GM18526 (cell line): Measurements from ENCODE around the gene PCNA.

Experiments used
- POLR2A ChIP-seq: IDR thresholded peaks from 3 replicates; pipeline ENCODE4 v1.6.1; 2011; ENCODE audit not compliant: insufficient read length; ENCODE audit errors: extremely low read depth

Gene PCNA

DNA sequence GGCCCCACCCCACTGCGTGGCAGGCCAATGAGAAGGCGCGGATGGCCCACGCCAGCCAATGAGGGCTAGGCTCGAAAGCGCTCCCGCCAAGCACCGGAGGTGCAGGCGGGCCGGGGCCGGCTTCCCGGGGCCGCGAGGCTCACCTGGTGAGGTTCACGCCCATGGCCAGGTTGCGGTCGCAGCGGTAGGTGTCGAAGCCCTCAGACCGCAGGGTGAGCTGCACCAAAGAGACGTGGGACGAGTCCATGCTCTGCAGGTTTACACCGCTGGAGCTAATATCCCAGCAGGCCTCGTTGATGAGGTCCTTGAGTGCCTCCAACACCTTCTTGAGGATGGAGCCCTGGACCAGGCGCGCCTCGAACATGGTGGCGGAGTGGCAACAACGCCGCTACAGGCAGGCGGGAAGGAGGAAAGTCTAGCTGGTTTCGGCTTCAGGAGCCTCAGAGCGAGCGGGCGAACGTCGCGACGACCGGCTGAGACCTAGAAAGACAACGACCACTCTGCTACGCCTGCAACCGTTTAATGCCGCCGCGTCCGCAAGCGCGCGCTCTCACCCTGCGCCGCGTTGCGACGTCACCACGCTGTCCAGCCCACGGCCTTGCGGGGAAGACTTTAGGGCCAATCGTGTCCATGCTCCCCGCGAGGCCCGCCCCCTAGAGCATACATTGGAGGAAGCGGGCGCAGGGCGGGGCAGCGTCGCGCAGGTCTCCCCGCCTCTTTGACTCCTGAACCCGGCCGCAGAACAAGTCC lies at the start of gene PCNA:
TSS of gene PCNA (minus strand) at position 524 of the 750 bp plus-strand sequence. CDS start at position 364, 160 bp downstream.
- TF ChIP-seq POLR2A, result peak; percentile 98

DNA sequence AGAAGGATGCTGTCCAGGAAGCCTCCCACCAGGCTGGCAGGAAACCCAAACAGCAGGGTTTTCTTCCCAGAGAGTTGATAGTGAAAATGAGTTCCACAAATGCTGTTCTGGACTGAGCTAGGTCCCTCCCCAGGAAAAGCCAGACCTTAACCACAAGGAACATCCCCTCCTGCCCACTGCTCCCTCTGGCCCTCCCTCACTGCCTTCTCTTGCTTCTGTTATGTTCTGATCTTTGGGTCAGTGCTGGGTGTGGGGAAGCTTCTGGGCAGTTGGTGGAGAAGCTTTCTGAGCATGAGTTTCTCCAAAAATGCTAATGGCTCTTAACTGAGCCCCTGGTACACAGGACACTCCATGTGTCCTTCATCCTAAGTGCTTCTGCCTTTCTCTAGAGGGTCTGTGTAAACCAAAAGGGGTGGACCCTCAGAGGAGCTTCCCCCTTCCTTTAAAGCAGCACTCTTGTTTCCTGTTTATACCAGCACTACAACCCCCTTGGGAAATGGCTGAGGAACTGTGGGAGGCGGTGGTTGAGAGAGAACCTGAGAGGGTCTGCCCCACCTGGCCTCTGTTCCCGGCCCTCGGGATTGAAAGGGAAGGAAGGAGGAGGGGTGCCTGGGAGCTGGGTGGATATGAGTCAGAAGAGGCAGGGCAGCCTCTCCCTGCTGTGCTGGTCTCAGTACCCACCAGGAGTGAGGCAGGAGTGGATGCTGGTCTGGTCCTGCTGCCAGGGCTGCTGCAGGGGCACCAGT lies 49.1 kb upstream of the PCNA start:
- TF ChIP-seq POLR2A, result no peak

DNA sequence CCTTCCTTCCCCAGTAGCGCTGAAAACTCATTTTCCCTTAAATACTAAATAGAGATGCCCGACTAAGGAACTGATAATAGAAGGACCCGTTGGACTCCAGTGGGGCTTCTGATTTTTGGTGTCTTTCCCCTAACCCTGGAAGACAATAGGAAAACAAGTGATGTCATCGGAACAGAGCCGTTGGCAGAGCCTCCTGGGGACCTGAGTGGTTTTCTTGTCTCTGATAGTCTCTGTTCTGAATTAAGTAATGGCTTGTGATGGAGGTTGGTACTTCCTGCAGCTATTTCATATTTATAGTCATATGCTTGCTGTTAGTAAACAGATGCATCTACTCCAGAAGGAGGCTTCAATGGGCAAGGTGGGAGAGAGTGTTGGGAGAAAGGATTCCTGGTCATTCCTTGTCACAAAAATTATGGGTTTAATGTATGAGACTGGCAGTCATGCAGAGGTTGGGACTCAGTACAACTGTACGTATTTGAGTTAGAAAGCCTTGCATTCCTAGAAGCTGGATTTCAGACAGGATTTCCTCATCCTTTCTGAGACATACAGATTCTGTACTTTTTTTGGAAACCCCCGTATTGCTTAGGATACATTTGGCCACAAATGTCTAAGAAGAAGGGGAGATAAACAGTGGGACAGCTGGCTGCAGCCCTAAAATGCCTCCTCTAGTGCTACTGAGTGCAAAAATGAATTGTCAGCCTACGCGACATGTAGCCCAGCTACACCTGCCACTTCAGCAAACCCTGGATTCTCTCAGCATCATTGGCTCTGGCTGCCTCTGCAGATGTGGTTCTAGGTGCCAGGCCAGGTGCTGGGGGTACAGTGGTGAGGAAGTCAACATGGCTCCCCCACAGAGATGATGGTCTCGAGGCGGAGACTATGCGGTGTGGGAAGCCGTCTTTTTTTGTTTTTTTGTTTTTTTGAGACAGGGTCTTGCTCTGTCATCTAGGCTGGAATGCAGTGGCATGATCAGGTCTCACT lies 45.2 kb upstream of the PCNA start:
- TF ChIP-seq POLR2A, result no peak

DNA sequence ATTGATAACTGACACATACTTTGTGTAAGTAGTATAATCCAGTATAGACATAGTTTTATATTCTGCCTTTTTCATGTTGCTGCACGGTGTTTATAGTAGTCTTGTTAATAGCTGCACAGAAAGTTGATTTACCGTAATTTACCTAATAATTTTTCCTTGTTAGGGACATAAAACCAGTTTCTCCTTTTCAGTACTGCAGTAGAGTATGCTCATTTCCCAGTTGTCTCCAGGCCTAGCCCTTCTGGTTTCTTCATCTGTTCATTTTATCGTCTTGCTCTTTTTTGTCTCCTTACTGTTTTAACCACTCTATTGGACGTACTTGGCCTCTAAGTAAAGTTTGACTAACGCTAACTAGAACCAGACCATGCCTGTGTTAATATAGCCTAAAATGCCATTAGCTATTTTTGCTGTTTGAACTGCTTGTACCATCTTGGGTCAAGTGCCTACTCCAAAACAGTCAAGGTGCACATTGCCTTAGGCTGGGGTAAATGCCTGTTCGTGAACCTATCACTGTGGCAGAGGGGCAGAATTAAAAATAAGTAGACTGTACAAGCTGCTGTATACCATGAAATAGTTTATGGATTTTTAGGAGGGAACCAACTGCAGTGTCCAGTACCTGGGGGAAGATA lies 41.9 kb upstream of the PCNA start:
- no peak for TF ChIP-seq POLR2A

DNA sequence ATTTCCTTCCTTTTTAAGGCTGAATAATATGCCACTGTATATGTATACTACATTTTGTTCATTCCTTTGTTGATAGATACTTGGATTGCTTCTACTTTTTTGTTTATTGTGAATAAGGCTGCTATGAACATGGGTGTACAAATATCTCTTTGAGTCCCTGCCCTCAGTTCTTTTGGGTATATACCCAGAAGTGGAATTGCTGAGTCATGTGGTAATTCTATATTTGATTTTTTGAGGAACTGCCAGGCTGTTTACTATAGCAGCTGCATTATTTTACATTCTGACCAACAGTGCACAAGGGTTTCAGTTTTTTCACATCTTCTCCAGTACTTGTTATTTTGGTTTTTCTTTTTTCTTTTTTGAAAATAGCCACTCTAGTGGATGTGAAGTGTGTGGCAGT lies 41.1 kb upstream of the PCNA start:
- TF ChIP-seq POLR2A, result no peak

DNA sequence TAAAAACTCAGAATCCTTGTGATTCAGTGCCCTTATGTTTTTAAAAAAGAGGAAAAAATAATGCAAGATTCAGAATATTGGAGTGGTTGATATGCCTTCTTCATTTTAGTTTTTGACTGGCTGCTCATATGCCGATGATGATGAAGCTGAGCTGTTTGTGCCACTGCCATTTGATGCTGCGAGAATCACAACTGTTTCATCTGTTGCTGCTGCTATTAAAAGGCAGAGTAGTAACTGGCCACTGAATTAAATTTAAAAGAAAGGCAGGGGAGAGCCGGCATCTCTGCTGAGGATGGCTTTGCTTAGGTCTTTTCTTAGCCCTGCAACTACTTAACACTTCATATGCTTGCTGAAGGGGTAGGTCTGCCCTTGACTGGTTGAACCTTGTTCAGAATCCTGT lies 40.2 kb upstream of the PCNA start:
- no peak for TF ChIP-seq POLR2A

DNA sequence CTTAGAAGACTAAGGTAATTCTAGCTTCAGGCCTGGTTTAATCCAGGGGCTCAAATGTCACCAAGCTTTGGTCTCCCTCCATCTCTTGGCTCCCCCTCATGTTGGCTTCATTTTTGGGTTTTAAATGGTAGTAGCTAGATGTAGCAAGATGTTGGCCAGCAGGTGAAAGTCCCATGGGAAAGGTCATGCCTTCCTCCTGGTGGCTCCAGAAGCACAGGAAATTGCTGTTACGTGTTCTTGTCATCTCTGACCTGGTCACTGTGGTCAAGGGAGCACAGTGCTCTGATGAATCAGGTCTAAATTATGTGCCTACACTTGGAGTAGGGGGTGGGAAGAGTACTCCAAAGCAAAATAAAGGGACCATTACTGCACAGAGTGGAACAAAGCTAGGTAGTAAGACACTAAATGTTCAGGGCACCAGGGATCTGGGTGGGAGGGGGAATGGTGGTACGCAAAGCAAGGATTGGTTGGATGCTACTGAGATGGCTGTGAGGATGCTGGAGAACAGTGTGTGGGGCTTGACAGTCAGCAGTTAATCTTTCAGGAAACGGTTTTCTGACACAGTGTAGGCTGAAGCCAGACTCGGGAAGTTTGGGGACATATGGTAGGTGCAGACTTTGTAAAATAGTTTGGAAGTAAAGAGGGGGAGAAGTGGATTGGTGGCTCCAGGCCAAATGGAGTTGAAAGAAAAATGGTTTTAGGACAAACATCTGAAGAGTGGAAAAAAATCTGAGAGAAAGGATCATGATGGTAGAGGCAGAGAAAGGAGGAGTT lies 37.1 kb upstream of the PCNA start:
- no peak for TF ChIP-seq POLR2A

DNA sequence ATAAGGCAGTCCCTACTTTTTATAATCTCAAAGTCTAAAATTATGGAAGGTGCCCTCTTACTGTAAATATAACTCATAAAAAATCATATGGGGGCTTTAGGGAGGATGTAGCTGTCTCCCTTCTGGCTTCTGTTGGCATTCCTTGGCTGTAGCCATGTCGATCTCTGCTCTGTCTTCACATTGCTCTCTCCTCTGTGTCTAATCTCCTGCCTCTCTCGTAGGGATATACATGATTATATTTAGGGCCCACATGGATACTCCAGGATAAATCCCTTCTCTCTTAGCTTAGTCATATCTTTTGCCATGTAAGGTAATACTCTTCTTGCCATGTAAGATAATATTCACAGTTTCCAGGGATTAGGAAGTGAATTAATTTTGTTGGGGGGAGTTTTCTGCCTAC lies 35.6 kb upstream of the PCNA start:
- TF ChIP-seq POLR2A, result no peak

DNA sequence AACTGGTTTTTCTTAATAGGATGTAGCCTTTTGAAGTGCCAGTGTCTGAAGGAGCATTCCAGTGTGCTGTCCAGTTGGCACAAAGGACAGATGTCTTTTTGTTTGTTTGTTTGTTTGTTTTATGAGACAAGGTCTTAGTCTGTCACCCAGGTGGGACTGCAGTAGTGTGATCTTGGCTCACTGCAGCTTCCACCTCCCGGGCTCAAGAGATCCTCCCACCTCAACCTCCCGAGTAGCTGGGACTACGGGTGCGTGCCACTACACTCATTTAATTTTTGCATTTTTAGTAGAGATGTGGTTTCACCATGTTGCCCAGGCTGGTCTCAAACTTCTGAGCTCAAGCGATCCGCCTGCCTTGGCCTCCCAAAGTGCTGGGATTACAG lies 34.8 kb upstream of the PCNA start:
- TF ChIP-seq POLR2A, result no peak

DNA sequence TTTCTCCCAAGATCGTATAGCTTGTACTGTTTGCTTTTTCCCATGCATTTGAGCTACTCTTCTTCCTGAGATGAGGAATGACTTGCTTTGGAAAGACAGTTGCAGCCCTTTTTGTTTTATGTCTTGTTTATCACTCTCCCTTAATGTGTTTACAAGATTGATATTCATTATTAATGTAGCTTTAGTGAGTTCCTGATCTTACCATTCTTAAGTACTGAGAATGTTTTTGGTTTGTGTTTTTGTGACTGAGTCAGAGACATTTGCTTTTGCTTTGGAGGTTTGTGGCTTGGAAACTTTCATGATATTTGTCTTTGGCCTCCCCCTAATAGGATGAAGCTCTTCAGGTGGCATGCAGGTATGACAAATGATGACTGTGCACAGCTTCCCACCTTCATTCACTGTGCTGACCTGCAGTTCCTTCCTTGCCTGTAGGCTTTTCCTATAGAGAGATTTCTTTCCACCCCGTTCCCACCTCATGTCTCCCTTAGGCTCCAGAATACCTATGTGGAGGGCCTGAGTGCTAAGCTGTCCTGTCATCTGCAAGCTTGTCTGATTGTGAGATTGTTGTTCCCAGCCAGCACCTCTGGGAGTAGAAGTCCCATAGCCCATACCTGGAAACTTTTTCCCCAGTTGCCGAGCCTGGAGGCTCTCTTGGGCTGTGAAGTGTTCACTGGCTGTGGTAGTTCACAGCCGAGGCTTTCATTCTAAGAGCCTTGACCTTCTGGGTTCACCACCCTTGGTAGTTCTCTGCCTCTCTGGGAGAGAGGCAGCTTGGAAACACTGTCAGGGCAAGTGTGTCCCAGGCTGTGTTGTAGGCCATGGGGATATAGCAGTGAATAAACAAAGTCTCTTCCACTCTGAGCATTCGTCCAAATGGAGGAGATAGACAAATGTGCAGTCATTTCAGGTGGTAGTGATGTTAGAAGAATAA lies 34.1 kb upstream of the PCNA start:
- TF ChIP-seq POLR2A, result no peak

DNA sequence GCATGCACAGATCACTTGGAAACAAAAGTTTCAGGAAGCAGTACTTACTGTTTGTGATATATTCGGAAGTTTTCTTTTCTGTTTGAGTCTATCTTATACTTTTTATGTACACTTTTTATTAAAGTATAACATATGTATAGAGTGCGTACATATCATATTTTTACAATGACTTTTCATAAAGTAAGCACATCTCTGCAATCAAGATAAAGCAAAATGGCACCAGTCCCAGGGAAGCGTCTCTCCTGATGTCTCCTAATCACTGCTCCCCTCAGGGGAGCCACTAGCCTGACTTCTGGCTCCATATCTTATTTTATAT lies 33.4 kb upstream of the PCNA start:
- TF ChIP-seq POLR2A, result no peak

DNA sequence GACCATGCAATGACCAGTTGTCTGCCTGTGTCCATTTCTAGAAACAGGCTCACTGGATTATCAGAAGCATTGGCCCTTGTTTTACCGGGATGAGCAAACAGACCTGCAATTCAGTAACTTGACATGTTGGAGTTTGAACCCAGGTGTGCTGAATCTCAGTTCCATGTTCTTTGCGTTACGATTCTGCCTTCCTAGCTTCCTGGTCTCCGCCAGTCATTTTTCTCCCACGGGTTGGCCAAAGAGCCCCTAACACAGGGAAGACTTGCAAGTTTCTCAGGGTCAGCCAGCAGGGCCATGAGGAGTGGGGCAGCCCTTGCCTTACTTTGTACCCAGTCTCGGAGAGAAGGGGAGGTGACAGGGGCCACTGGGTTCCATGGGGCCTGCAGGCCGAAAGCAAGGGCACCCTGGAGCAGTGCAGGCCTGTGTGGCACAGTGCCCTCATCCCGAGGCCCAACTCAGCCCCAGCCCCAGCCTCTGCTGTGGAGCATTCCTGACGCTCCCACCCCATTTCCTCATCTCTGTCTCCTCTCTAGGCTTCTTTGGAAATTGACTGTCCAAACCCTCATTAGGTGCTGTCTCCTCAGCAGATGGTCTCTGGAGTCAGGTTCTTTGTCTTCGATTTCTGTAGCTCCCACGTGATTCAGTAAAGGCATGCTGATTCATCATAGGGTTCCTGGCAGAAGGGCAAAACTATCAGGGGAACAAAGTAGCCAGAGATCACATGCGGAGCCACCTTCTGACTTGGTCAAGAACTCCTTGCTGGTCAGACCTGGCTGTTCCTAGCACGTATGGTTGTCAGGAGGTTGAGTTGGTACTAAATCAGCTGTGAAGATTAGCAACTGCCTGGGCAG lies 30.7 kb upstream of the PCNA start:
- TF ChIP-seq POLR2A, result no peak

DNA sequence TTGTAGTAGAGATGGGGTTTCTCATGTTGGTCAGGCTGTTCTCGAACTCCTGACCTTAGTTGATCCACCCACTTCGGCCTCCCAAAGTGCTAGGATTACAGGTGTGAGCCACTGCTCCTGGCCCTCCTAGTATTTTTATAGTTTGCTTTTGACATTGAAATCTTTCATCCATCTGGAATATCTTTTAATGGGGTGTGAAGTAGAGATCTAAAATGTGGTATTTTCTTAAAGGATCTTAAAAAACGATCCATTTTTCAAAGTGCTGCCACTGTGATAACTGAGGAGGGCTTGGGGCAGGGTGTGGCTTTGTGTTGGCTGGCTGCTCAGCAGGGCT lies 30.1 kb upstream of the PCNA start:
- no peak for TF ChIP-seq POLR2A

DNA sequence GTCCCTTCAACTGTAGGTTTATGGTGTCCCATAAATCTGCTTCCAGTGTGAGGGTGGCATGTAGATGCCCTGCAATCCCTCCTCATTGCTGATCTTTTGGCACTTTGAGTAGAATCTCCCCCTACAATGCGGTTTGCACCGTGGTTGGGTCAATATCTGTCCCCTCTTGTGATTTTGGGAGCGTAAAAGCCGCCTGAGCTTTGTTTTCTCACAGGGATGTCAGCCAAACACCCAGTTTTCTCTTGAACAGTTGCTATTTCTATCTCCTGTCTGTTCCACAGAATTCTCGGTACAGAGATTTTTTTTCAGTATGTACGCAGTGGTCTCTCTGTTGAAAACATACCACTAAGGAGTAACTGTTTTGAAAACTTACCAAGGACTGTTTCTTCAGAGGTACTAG lies 28.8 kb upstream of the PCNA start:
- no peak for TF ChIP-seq POLR2A
